H1 (cell line): ENCODE results near the gene MBP. TPM values are rescaled to one million over a fixed set of nuclear protein-coding genes. Genes with fewer than 3 reads are reported as not detected.

Experiments
- CTCF ChIA-PET: fragments of 300-600 bp; sonication (Branson Sonifier 250); formaldehyde crosslinking; loops from one replicate; lab custom pipeline; 2021; ENCODE audit not compliant: partially characterized antibody; lab: Charles Lee
- POLR2A ChIA-PET: fragments of 300-600 bp; sonication (Branson Sonifier 250); formaldehyde crosslinking; loops from one replicate; lab custom pipeline; 2021; ENCODE audit warnings: inconsistent platforms; ENCODE audit not compliant: partially characterized antibody; lab: Charles Lee
- DNase-seq, 2 experiments: peaks; one replicate each; pipeline versions ENCODE4 v3.0.0 to v3.0.0-alpha.2; 2010 to 2022; ENCODE audit warnings: low spot score in 2 of 2, low read depth in 1 of 2, mixed read lengths in 1 of 2
- FAIRE-seq: peaks from 2 replicates; lab custom pipeline; 2011; peaks lifted over from hg19 to GRCh38; lab: Jason Lieb, UNC
- H2AFZ ChIP-seq: 2 replicates; pipeline ENCODE4 v1.8.1; 2012; ENCODE audit warnings: low read length, inconsistent platforms
- H2AK5ac ChIP-seq: 2 replicates; pipeline ENCODE4 v1.6.1; 2013; ENCODE audit warnings: low read depth, low read length
- H2BK120ac ChIP-seq: replicated peaks from 2 replicates; pipeline ENCODE3; 2013; ENCODE audit warnings: low read depth, low read length, inconsistent platforms
- H2BK12ac ChIP-seq: 2 replicates; pipeline ENCODE4 v1.6.1; 2013; ENCODE audit warnings: low read depth, low read length
- H2BK15ac ChIP-seq: 2 replicates; pipeline ENCODE4 v1.6.1; 2013; ENCODE audit warnings: low read length
- H2BK20ac ChIP-seq: 2 replicates; pipeline ENCODE4 v1.6.1; 2013; ENCODE audit warnings: low read length
- H2BK5ac ChIP-seq: 2 replicates; pipeline ENCODE4 v1.6.1; 2013; ENCODE audit warnings: low read depth, low read length
- H3K14ac ChIP-seq: 2 replicates; pipeline ENCODE4 v1.6.1; 2013; ENCODE audit warnings: inconsistent platforms; ENCODE audit not compliant: insufficient read length
- H3K18ac ChIP-seq: 2 replicates; pipeline ENCODE4 v1.6.1; 2013; ENCODE audit warnings: low read length; ENCODE audit errors: extremely low read depth
- H3K23ac ChIP-seq: 2 replicates; pipeline ENCODE4 v1.6.1; 2013; ENCODE audit warnings: inconsistent platforms; ENCODE audit not compliant: insufficient read length
- H3K23me2 ChIP-seq: 2 replicates; pipeline ENCODE4 v1.6.1; 2013; ENCODE audit warnings: low read depth, low read length
- H3K27ac ChIP-seq: 2 replicates; pipeline ENCODE4 v1.6.1; 2011; ENCODE audit warnings: low read depth, low read length, inconsistent platforms
- H3K27me3 ChIP-seq, 4 experiments: replicated peaks in 1 of 4; 1 replicate in 1 of 4; 2 replicates in 3 of 4; pipeline versions ENCODE4 v1.6.1 to v1.8.1; 2011 to 2013; ENCODE audit warnings: low read length in 3 of 4, mild to moderate bottlenecking in 3 of 4, inconsistent platforms in 2 of 4, mixed read lengths in 2 of 4, moderate library complexity in 1 of 4; ENCODE audit not compliant: control insufficient read depth in 3 of 4, insufficient read depth in 3 of 4; ENCODE audit errors: extremely low read depth in 1 of 4
- H3K36me3 ChIP-seq, 4 experiments: 2 replicates each; pipeline versions ENCODE4 v1.6.1 to v1.8.1; 2011 to 2013; ENCODE audit warnings: mild to moderate bottlenecking in 4 of 4, low read length in 3 of 4, moderate library complexity in 2 of 4, control low read depth in 1 of 4, inconsistent platforms in 1 of 4; ENCODE audit not compliant: insufficient read depth in 4 of 4, control insufficient read depth in 2 of 4
- H3K4ac ChIP-seq: replicated peaks from 2 replicates; pipeline ENCODE3; 2013; ENCODE audit warnings: low read length, low read depth, mixed read lengths, inconsistent platforms; ENCODE audit not compliant: insufficient read length
- H3K4me1 ChIP-seq, 4 experiments: replicated peaks in 1 of 4; 1 replicate in 1 of 4; 2 replicates in 3 of 4; pipeline versions ENCODE4 v1.6.1 to v1.8.1; 2011 to 2013; ENCODE audit warnings: low read length in 3 of 4, inconsistent platforms in 2 of 4, mixed read lengths in 1 of 4; ENCODE audit not compliant: insufficient read depth in 4 of 4, control insufficient read depth in 3 of 4
- H3K4me2 ChIP-seq, 2 experiments: 2 replicates each; pipeline versions ENCODE4 v1.6.1 to v1.8.1; 2011 to 2013; ENCODE audit warnings: low read depth in 2 of 2, low read length in 2 of 2, control low read depth in 1 of 2, inconsistent platforms in 1 of 2, mild to moderate bottlenecking in 1 of 2; ENCODE audit not compliant: insufficient read depth in 1 of 2
- H3K4me3 ChIP-seq, 4 experiments: fragments of 200-600, 300-600 bp in 1 of 4; sonication (generic), shearing (Covaris generic), sonication (Bioruptor Twin) in 1 of 4; 2 replicates each; pipeline versions ENCODE4 v1.5.1 to v1.8.1; 2011 to 2016; ENCODE audit warnings: low read length in 4 of 4, low read depth in 3 of 4, control low read depth in 2 of 4, inconsistent platforms in 2 of 4, mild to moderate bottlenecking in 2 of 4, mixed read lengths in 1 of 4, moderate library complexity in 1 of 4; ENCODE audit not compliant: insufficient read depth in 2 of 4; ENCODE audit errors: extremely low read depth in 1 of 4
- H3K56ac ChIP-seq: replicated peaks from 2 replicates; pipeline ENCODE3; 2013; ENCODE audit warnings: low read depth, mild to moderate bottlenecking, mixed read lengths, low read length, inconsistent platforms; ENCODE audit not compliant: insufficient read length
- H3K79me1 ChIP-seq: 2 replicates; pipeline ENCODE4 v1.6.1; 2013; ENCODE audit warnings: low read depth, low read length, control low read depth
- H3K79me2 ChIP-seq, 2 experiments: 2 replicates each; pipeline versions ENCODE4 v1.6.1 to v1.8.1; 2012 to 2013; ENCODE audit warnings: low read length in 2 of 2, mild to moderate bottlenecking in 2 of 2, inconsistent platforms in 1 of 2; ENCODE audit not compliant: insufficient read depth in 2 of 2, control insufficient read depth in 1 of 2
- H3K9ac ChIP-seq, 4 experiments: replicated peaks in 1 of 4; 1 replicate in 1 of 4; 2 replicates in 3 of 4; pipeline versions ENCODE4 v1.6.1 to v1.8.1; 2011 to 2013; ENCODE audit warnings: low read depth in 3 of 4, low read length in 3 of 4, control low read depth in 2 of 4, mild to moderate bottlenecking in 2 of 4, moderate library complexity in 2 of 4, inconsistent platforms in 1 of 4; ENCODE audit errors: extremely low read depth in 1 of 4
- H3K9me3 ChIP-seq, 2 experiments: 2 replicates each; pipeline versions ENCODE4 v1.6.1 to v1.8.1; 2012 to 2013; ENCODE audit warnings: mild to moderate bottlenecking in 2 of 2, moderate library complexity in 2 of 2, control low read depth in 1 of 2, inconsistent platforms in 1 of 2, low read depth in 1 of 2, low read length in 1 of 2, mixed read lengths in 1 of 2; ENCODE audit not compliant: insufficient read depth in 2 of 2
- H4K20me1 ChIP-seq, 2 experiments: replicated peaks in 1 of 2; 2 replicates each; pipeline versions ENCODE3 to v1.8.1; 2011 to 2013; ENCODE audit warnings: inconsistent platforms in 2 of 2, low read length in 2 of 2, mild to moderate bottlenecking in 1 of 2; ENCODE audit not compliant: insufficient read depth in 2 of 2, control insufficient read depth in 1 of 2
- H4K5ac ChIP-seq: 2 replicates; pipeline ENCODE4 v1.6.1; 2013; ENCODE audit warnings: low read length, low read depth, mixed read lengths, inconsistent platforms; ENCODE audit not compliant: insufficient read length
- H4K8ac ChIP-seq: 2 replicates; pipeline ENCODE4 v1.8.0; 2013; ENCODE audit warnings: mild to moderate bottlenecking, moderate library complexity, low read length, inconsistent platforms; ENCODE audit not compliant: insufficient read depth; ENCODE audit errors: extremely low read depth
- H4K91ac ChIP-seq: replicated peaks from 2 replicates; pipeline ENCODE3; 2013; ENCODE audit warnings: low read length, mixed read lengths, inconsistent platforms; ENCODE audit not compliant: insufficient read length
- BRCA1 ChIP-seq: IDR thresholded peaks from 2 replicates; pipeline ENCODE4 v1.6.1; 2012; ENCODE audit warnings: low read depth, low read length, improper control_type of control experiment
- CHD2 ChIP-seq: IDR thresholded peaks from 2 replicates; pipeline ENCODE4 v1.6.1; 2012; ENCODE audit warnings: low read length, improper control_type of control experiment
- CREB1 ChIP-seq: IDR thresholded peaks from 2 replicates; pipeline ENCODE4 v1.6.1; 2012; ENCODE audit warnings: inconsistent platforms
- GTF2F1 ChIP-seq: IDR thresholded peaks from 2 replicates; pipeline ENCODE4 v1.6.1; 2012; ENCODE audit warnings: low read depth, low read length, improper control_type of control experiment, borderline replicate concordance
- JUN ChIP-seq: IDR thresholded peaks from 2 replicates; pipeline ENCODE4 v1.6.1; 2011; ENCODE audit warnings: low read depth, mild to moderate bottlenecking, improper control_type of control experiment, low read length
- KDM4A ChIP-seq: IDR thresholded peaks from one replicate; pipeline ENCODE4 v1.7.1; 2012; ENCODE audit warnings: low read depth, mild to moderate bottlenecking, moderate library complexity, low read length, inconsistent platforms; ENCODE audit not compliant: severe bottlenecking
- RBBP5 ChIP-seq: IDR thresholded peaks from 2 replicates; pipeline ENCODE4 v1.7.1; 2012; ENCODE audit warnings: low read depth, mild to moderate bottlenecking, inconsistent platforms, low read length, moderate library complexity, borderline replicate concordance
- RFX5 ChIP-seq: IDR thresholded peaks from 2 replicates; pipeline ENCODE4 v1.6.1; 2011; ENCODE audit warnings: low read depth, low read length, improper control_type of control experiment, borderline replicate concordance
- RNF2 ChIP-seq: fragments of 200-900, 300-1000 bp; sonication (generic); IDR thresholded peaks from 2 replicates; pipeline ENCODE4 v1.7.1; 2016; ENCODE audit warnings: borderline replicate concordance, low read depth, mild to moderate bottlenecking, antibody characterized with exemption, low read length; ENCODE audit not compliant: poor library complexity, severe bottlenecking; ENCODE audit errors: missing control alignments
- SP4 ChIP-seq: IDR thresholded peaks from 2 replicates; pipeline ENCODE4 v1.6.1; 2012; ENCODE audit warnings: low read length, inconsistent platforms
- SUZ12 ChIP-seq: fragments of 200-600 bp; sonication (generic); IDR thresholded peaks from 2 replicates; pipeline ENCODE4 v1.6.1; 2012; ENCODE audit warnings: mild to moderate bottlenecking, inconsistent platforms, low read length, moderate library complexity, mixed read lengths
- TEAD4 ChIP-seq: IDR thresholded peaks from 2 replicates; pipeline ENCODE4 v1.6.1; 2012; ENCODE audit warnings: low read depth, low read length, inconsistent platforms, mixed read lengths
- WGBS, 2 experiments: shearing (Covaris generic) in 1 of 2; methylation state at CpG; one replicate each; pipeline versions ENCODE4 v1.1.6 to v1.1.7; 2013 to 2015; ENCODE audit warnings: low lambda C conversion rate in 2 of 2, mixed read lengths in 2 of 2, inconsistent platforms in 1 of 2, low coverage in 1 of 2, missing lambda C conversion rate in 1 of 2; ENCODE audit not compliant: insufficient replicate concordance in 2 of 2, insufficient coverage in 1 of 2, insufficient read length in 1 of 2; ENCODE audit errors: extremely low coverage in 1 of 2, missing lambda C conversion rate in 1 of 2; 5-methylcytosine and 5-hydroxymethylcytosine counted together
- polyA plus RNA-seq, 7 experiments: library from polyadenylated mRNA; depleted of rRNA in 3 of 7; stranded (reverse) in 5 of 7; unstranded in 2 of 7; fragments of >200 nt in 5 of 7; fragments of 200-250 nt in 2 of 7; gene quantifications; 1 replicate in 5 of 7; 2 replicates in 1 of 7; 4 replicates in 1 of 7; pipeline versions ENCODE4 v1.2.1 to v1.2.3, GENCODE V29; 2011 to 2013; ENCODE audit warnings: missing spikeins in 2 of 7, mixed read lengths in 2 of 7
- total RNA-seq: library from RNA; stranded (reverse); fragmentation: NEBNext Ultra II Directional; extraction: Animal tissue kit (Norgen Biotek cat#: 25700); gene quantifications from 2 replicates; pipeline ENCODE4 v1.2.1, GENCODE V29; 2021
- TF ChIP-seq, protein P1 (sequence below): IDR thresholded peaks from 2 replicates; pipeline ENCODE4 v1.6.1; 2012; ENCODE audit warnings: low read length, inconsistent platforms

The MBP gene
- total and polyA plus RNA-seq, 2 of the 8 experiments (the other 6 are each of a cell fraction or from before 2014, with no cell fraction given) = 7.7 to 19.2 TPM

DNA sequence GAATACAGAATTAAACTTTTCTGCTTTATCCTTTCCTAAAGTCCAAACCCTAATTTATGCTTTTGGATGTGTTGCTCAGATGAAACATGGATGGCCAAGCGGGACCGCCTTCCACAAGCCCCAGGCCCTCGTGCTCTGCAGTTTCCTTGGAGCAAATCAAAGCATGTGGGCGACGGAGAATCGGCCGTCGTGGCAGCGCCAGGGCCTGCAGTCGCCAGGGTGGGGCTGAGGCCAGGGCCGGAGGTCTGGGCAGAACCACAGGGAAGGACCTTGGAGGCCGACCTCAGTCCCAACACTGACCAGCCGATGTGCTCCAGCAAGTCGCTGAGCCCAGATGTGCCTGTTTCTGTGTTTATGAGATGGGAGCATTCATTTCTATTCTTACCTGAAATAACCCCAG is 108.1 kb downstream of the MBP start:
- Histone ChIP-seq H3K14ac (no peak overlapping the region), H2AFZ (no peak overlapping the region), H3K4me3 (no peak overlapping the region), H4K8ac (no peak overlapping the region), H2BK15ac (no peak overlapping the region), H4K20me1 (no peaks in the 10 kb centered on the region), H3K4me2 (no peak overlapping the region), H3K36me3 (no peaks in the 10 kb centered on the region), H2AK5ac (no peak overlapping the region), H3K18ac (no peak overlapping the region), H3K9ac (no peak overlapping the region), H4K5ac (no peak overlapping the region), H2BK20ac (no peak overlapping the region), H4K91ac (no peak overlapping the region), H3K79me2 (no peaks in the 10 kb centered on the region), H3K27me3 (no peaks in the 10 kb centered on the region), H3K23me2 (no peaks in the 10 kb centered on the region), H3K56ac (no peak overlapping the region), H2BK12ac (no peak overlapping the region), H3K4me1 (peaks cover 0 to 4% (median 3%) of the 10 kb centered on the region in 4 experiments; a peak in 6 of 7 replicates), H3K9me3 (no peaks in the 10 kb centered on the region; a peak in 1 of 4 replicates), H3K4ac (no peak overlapping the region), H3K79me1 (no peaks in the 10 kb centered on the region; the same call in 1 of the 2 replicates), H3K23ac (no peak overlapping the region), H2BK5ac (no peak overlapping the region), H2BK120ac (no peak overlapping the region), H3K27ac (no peak overlapping the region)
- WGBS, 2 experiments = 84% methylated on average over 14 of the region's 14 CpGs; no CpG with 5 or more reads in 1 of the 2 experiments
- ChIA-PET POLR2A (no interaction called here), CTCF (interaction anchor here (1.0 to 1.7 kb wide), 2 partner anchors 10 to 41 kb away, joined by 4 to 5 read pairs; no protein-coding TSS in a partner anchor)
- DNase-seq (no peak), FAIRE-seq (no peak)
- TF ChIP-seq GTF2F1 = no peak
- no peak for TF ChIP-seq RFX5
- no peak for TF ChIP-seq CREB1
- no peak for TF ChIP-seq RNF2
- no peak for TF ChIP-seq KDM4A
- TF ChIP-seq, protein P1, sequence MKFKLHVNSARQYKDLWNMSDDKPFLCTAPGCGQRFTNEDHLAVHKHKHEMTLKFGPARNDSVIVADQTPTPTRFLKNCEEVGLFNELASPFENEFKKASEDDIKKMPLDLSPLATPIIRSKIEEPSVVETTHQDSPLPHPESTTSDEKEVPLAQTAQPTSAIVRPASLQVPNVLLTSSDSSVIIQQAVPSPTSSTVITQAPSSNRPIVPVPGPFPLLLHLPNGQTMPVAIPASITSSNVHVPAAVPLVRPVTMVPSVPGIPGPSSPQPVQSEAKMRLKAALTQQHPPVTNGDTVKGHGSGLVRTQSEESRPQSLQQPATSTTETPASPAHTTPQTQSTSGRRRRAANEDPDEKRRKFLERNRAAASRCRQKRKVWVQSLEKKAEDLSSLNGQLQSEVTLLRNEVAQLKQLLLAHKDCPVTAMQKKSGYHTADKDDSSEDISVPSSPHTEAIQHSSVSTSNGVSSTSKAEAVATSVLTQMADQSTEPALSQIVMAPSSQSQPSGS = no peak
- no peak for TF ChIP-seq CHD2
- no peak for TF ChIP-seq RBBP5
- TF ChIP-seq TEAD4 = no peak
- TF ChIP-seq BRCA1 = no peak
- TF ChIP-seq JUN = no peak
- TF ChIP-seq SP4 = no peak
- no peak for TF ChIP-seq SUZ12
